ENCODE measurements around the gene FLNC. TPM values are rescaled to one million over a fixed set of nuclear protein-coding genes. Genes with fewer than 3 reads are reported as not detected.
A peak's percentile ranks its signal among the peaks of the same experiment; 100 is the strongest.

Gene FLNC
- total and polyA plus RNA-seq, 9 of the 15 experiments (the other 6 are each of a cell fraction or from before 2014, with no cell fraction given): 0.90 to 155 (median 28.8) TPM

GRCh38 chr7:128829391-128830166 lies 627 bp upstream of the FLNC start (continued):
- TF ChIP-seq RREB1 (CRISPR knock-in tag; IDR thresholded peaks at IDR 0.05): no peak
- TF ChIP-seq ZNF12 (CRISPR knock-in tag; IDR thresholded peaks at IDR 0.05): no peak
- TF ChIP-seq SMARCE1 (IDR thresholded peaks at IDR 0.05): peak; percentile 60; the same call in 1 of the 2 replicates
- TF ChIP-seq ZNF436 (CRISPR knock-in tag; IDR thresholded peaks at IDR 0.05): no peak
- no peak for TF ChIP-seq NCOR1 (IDR thresholded peaks at IDR 0.05)
- no peak for TF ChIP-seq ELF2 (CRISPR knock-in tag; IDR thresholded peaks at IDR 0.05)
- TF ChIP-seq KAT2B (IDR thresholded peaks at IDR 0.05; ENCODE audit: low read depth, low read length): no peak
- TF ChIP-seq ZNF512 (tag; IDR thresholded peaks at IDR 0.05): no peak
- TF ChIP-seq BRF1 (IDR thresholded peaks at IDR 0.05; ENCODE audit: borderline replicate concordance, extremely low read depth, insufficient read length): no peak
- TF ChIP-seq TAF1 (IDR thresholded peaks at IDR 0.05; ENCODE audit: control insufficient read depth, extremely low read depth, insufficient read depth, low read length, severe bottlenecking): no peak
- TF ChIP-seq ZNF77 (CRISPR knock-in tag; IDR thresholded peaks at IDR 0.05): no peak
- TF ChIP-seq NR1H2 (CRISPR knock-in tag; IDR thresholded peaks at IDR 0.05): no peak
- TF ChIP-seq GABPB2 (CRISPR knock-in tag; conservative IDR thresholded peaks at IDR 0.05): no peak
- no peak for TF ChIP-seq ZNF24 (IDR thresholded peaks at IDR 0.05)
- TF ChIP-seq KAT7 (CRISPR knock-in tag; IDR thresholded peaks at IDR 0.05; ENCODE audit: borderline replicate concordance): no peak
- peak in 1 of 3 experiments; percentile 40 for TF ChIP-seq YY1 (IDR thresholded peaks at IDR 0.05; ENCODE audit: borderline replicate concordance in 1 of 3, control insufficient read depth in 1 of 3, extremely low read depth in 1 of 3, insufficient read depth in 3 of 3, insufficient read length in 1 of 3, insufficient replicate concordance in 2 of 3, low read depth in 1 of 3, low read length in 2 of 3)
- no peak for TF ChIP-seq NFATC3 (IDR thresholded peaks at IDR 0.05)
- no peak for TF ChIP-seq ATF6 (CRISPR knock-in tag; IDR thresholded peaks at IDR 0.05)
- no peak for TF ChIP-seq ZNF324 (CRISPR knock-in tag; IDR thresholded peaks at IDR 0.05)
